ENCODE results near the gene PRKAA1. TPM values are rescaled to one million over a fixed set of nuclear protein-coding genes. Genes with fewer than 3 reads are reported as not detected.

The PRKAA1 gene
- total and polyA plus RNA-seq, 2 of the 4 experiments (the other 2 are of a cell fraction) = 47.7 to 94.1 TPM

GRCh38 chr5:40784027-40784653 lies 14.0 kb downstream of the PRKAA1 start:
- H2AFZ ChIP-seq (replicated peaks; ENCODE audit: low read length, poor library complexity) = no peak overlapping the region
- H3K27ac ChIP-seq (ENCODE audit: insufficient read depth, low read length) = no peak overlapping the region
- no peak overlapping the region for H3K4ac ChIP-seq (ENCODE audit: low read depth, low read length)
- no peak overlapping the region for H2BK120ac ChIP-seq (ENCODE audit: low read depth, low read length)
- H3K9me3 ChIP-seq (ENCODE audit: control insufficient read depth, insufficient read depth, low read length) = no peaks in the 10 kb centered on the region
- in situ Hi-C loops (cut with MboI; ENCODE audit: low sequenced_read_pairs) = no loop called here
- peaks cover 92% of the 10 kb centered on the region for H4K20me1 ChIP-seq (ENCODE audit: insufficient read depth, low read length)
- 100% methylated on average over 1 of the region's 1 CpG; no CpG with 5 or more reads in 1 of the 2 experiments for WGBS, 2 experiments (ENCODE audit: extremely low coverage in 2 of 2, insufficient read length in 1 of 2)
- H3K9me1 ChIP-seq (ENCODE audit: insufficient read depth, low read length) = no peaks in the 10 kb centered on the region; the same call in 1 of the 2 replicates
- no peak overlapping the region for H3K9ac ChIP-seq (ENCODE audit: low read depth, low read length)
- H2BK5ac ChIP-seq (ENCODE audit: low read depth, low read length, poor library complexity, severe bottlenecking) = no peak overlapping the region
- H2BK15ac ChIP-seq (ENCODE audit: low read depth, low read length) = no peak overlapping the region
- H3K23ac ChIP-seq (ENCODE audit: low read depth, low read length) = no peak overlapping the region
- H3K18ac ChIP-seq (ENCODE audit: low read depth, low read length) = no peak overlapping the region
- ChIA-PET POLR2A (ENCODE audit: unreplicated experiment) (no interaction called here), CTCF (no interaction called here)
- BruUV-seq (replicated peaks) = no TSS peak
- H3K4me2 ChIP-seq (ENCODE audit: low read depth, low read length) = no peak overlapping the region
- H3K14ac ChIP-seq (replicated peaks; ENCODE audit: low read depth, low read length) = no peak overlapping the region
- DNase-seq = no peak
- H3K4me3 ChIP-seq (ENCODE audit: insufficient read depth, low read depth, low read length) = no peak overlapping the region
- peaks cover 6% of the 10 kb centered on the region for H3K36me3 ChIP-seq (ENCODE audit: control insufficient read depth, insufficient read depth, low read length)
- H3K79me1 ChIP-seq (ENCODE audit: low read depth in 1 of 2, low read length in 2 of 2) = peaks cover 0 to 39% of the 10 kb centered on the region in 2 experiments; a peak in 3 of 4 replicates
- H2BK20ac ChIP-seq (ENCODE audit: low read depth, low read length) = no peak overlapping the region
- ATAC-seq (ENCODE audit: low read depth) = no peak
- no peak overlapping the region for H4K91ac ChIP-seq (ENCODE audit: insufficient read depth, low read depth, low read length)
- intact Hi-C loops (cut with micrococcal nuclease) = no loop called here
- no peaks in the 10 kb centered on the region for H3K27me3 ChIP-seq (ENCODE audit: control insufficient read depth, insufficient read depth, low read length)
- no peak overlapping the region for H3K56ac ChIP-seq (ENCODE audit: extremely low read depth, insufficient read depth, low read length)
- H4K8ac ChIP-seq (ENCODE audit: low read depth in 2 of 2, low read length in 2 of 2) = no peak overlapping the region
- H2AK9ac ChIP-seq (replicated peaks; ENCODE audit: low read depth, low read length, poor library complexity) = no peak overlapping the region
- dilution Hi-C loops (cut with HindIII; ENCODE audit: low sequenced_read_pairs, unreplicated experiment) = no loop called here
- H3K4me1 ChIP-seq (ENCODE audit: control insufficient read depth, insufficient read depth, low read length) = peaks cover 6% of the 10 kb centered on the region
- TF ChIP-seq RAD21 (IDR thresholded peaks at IDR 0.05; ENCODE audit: low read length) (no peak), CHD1 (IDR thresholded peaks at IDR 0.05; ENCODE audit: low read depth, low read length) (no peak), SMC3 (IDR thresholded peaks at IDR 0.05; ENCODE audit: low read depth, low read length) (no peak), RCOR1 (IDR thresholded peaks at IDR 0.05; ENCODE audit: insufficient replicate concordance, low read length) (no peak), USF2 (IDR thresholded peaks at IDR 0.05; ENCODE audit: low read depth, low read length) (no peak), MAZ (IDR thresholded peaks at IDR 0.05; ENCODE audit: borderline replicate concordance, low read depth, low read length) (no peak), MXI1 (IDR thresholded peaks at IDR 0.05; ENCODE audit: borderline replicate concordance, low read depth, low read length) (no peak), CTCF (conservative IDR thresholded peaks at IDR 0.05; ENCODE audit: low read depth, low read length) (no peak)
- H4K5ac ChIP-seq (ENCODE audit: low read depth, low read length) = no peak overlapping the region
- no peak overlapping the region for H2AK5ac ChIP-seq (ENCODE audit: low read depth, low read length)
